Mucosa of stomach (tissue), 1 donor: ENCODE results near the gene PHACTR1.

Experiments
- H3K27me3 ChIP-seq: one replicate; pipeline ENCODE4 v1.7.0; 2013; ENCODE audit warnings: mild to moderate bottlenecking, low read length; ENCODE audit not compliant: control insufficient read depth, insufficient read depth
- H3K36me3 ChIP-seq: one replicate; pipeline ENCODE4 v1.7.0; 2013; ENCODE audit warnings: low read length; ENCODE audit not compliant: control insufficient read depth, insufficient read depth
- H3K4me1 ChIP-seq: one replicate; pipeline ENCODE4 v1.7.0; 2013; ENCODE audit warnings: mild to moderate bottlenecking, low read length; ENCODE audit not compliant: control insufficient read depth, insufficient read depth
- H3K4me3 ChIP-seq: one replicate; pipeline ENCODE4 v1.7.0; 2013; ENCODE audit warnings: low read length
- H3K9ac ChIP-seq: one replicate; pipeline ENCODE4 v1.7.0; 2013; ENCODE audit warnings: mild to moderate bottlenecking, low read length, moderate library complexity
- H3K9me3 ChIP-seq: one replicate; pipeline ENCODE4 v1.7.0; 2013; ENCODE audit warnings: mild to moderate bottlenecking, low read length, moderate library complexity; ENCODE audit not compliant: control insufficient read depth
- donor health status: Pancreatic carcinoma.

Gene PHACTR1

GRCh38 chr6:12898603-12899002 is 182.0 kb downstream of the PHACTR1 start:
- Histone ChIP-seq H3K9ac (no peak overlapping the region), H3K9me3 (no peaks in the 10 kb centered on the region), H3K4me1 (peaks cover 6% of the 10 kb centered on the region), H3K27me3 (no peaks in the 10 kb centered on the region), H3K36me3 (no peaks in the 10 kb centered on the region), H3K4me3 (no peak overlapping the region)

GRCh38 chr6:12899046-12899833 is 182.7 kb downstream of the PHACTR1 start:
- no peak overlapping the region for H3K9ac ChIP-seq
- H3K4me1 ChIP-seq, result no peaks in the 10 kb centered on the region
- no peak overlapping the region for H3K4me3 ChIP-seq
- no peaks in the 10 kb centered on the region for H3K9me3 ChIP-seq
- no peaks in the 10 kb centered on the region for H3K27me3 ChIP-seq
- no peaks in the 10 kb centered on the region for H3K36me3 ChIP-seq

- H3K27me3 ChIP-seq, result no peaks in the 10 kb centered on the region
- no peaks in the 10 kb centered on the region for H3K9me3 ChIP-seq
- no peaks in the 10 kb centered on the region for H3K4me1 ChIP-seq
- H3K36me3 ChIP-seq, result no peaks in the 10 kb centered on the region
- H3K4me3 ChIP-seq, result no peak overlapping the region
- H3K9ac ChIP-seq, result no peak overlapping the region
Observed at GRCh38 chr6:12903246-12903645, 186.7 kb downstream of the PHACTR1 start.

GRCh38 chr6:12909833-12910232 is 193.3 kb downstream of the PHACTR1 start:
- Histone ChIP-seq H3K4me3 (no peak overlapping the region), H3K27me3 (peaks cover 2% of the 10 kb centered on the region), H3K4me1 (no peaks in the 10 kb centered on the region), H3K9me3 (no peaks in the 10 kb centered on the region), H3K36me3 (no peaks in the 10 kb centered on the region), H3K9ac (no peak overlapping the region)

- H3K4me1 ChIP-seq, result no peaks in the 10 kb centered on the region
- H3K27me3 ChIP-seq, result peaks cover 3% of the 10 kb centered on the region
- no peaks in the 10 kb centered on the region for H3K9me3 ChIP-seq
- no peaks in the 10 kb centered on the region for H3K36me3 ChIP-seq
- H3K9ac ChIP-seq, result no peak overlapping the region
- no peak overlapping the region for H3K4me3 ChIP-seq
Observed at GRCh38 chr6:12911427-12911826, 194.9 kb downstream of the PHACTR1 start.

- no peak overlapping the region for H3K4me3 ChIP-seq
- no peak overlapping the region for H3K9ac ChIP-seq
- no peaks in the 10 kb centered on the region for H3K9me3 ChIP-seq
- H3K36me3 ChIP-seq, result no peaks in the 10 kb centered on the region
- H3K4me1 ChIP-seq, result no peaks in the 10 kb centered on the region
- H3K27me3 ChIP-seq, result peaks cover 3% of the 10 kb centered on the region
Observed at GRCh38 chr6:12913201-12913600, 196.6 kb downstream of the PHACTR1 start.

GRCh38 chr6:12916006-12916405 is 199.4 kb downstream of the PHACTR1 start:
- H3K9me3 ChIP-seq, result no peaks in the 10 kb centered on the region

GRCh38 chr6:12916420-12917136 is 200.0 kb downstream of the PHACTR1 start:
- Histone ChIP-seq H3K4me1 (no peaks in the 10 kb centered on the region), H3K4me3 (no peak overlapping the region), H3K36me3 (no peaks in the 10 kb centered on the region), H3K9ac (no peak overlapping the region), H3K27me3 (peaks cover 3% of the 10 kb centered on the region), H3K9me3 (no peaks in the 10 kb centered on the region)

More at GRCh38 chr6:12916006-12916405, 199.4 kb downstream of the PHACTR1 start:
- no peaks in the 10 kb centered on the region for H3K36me3 ChIP-seq
- H3K9ac ChIP-seq, result no peak overlapping the region
- H3K27me3 ChIP-seq, result peaks cover 3% of the 10 kb centered on the region
- H3K4me1 ChIP-seq, result no peaks in the 10 kb centered on the region
- no peak overlapping the region for H3K4me3 ChIP-seq

- Histone ChIP-seq H3K4me3 (no peak overlapping the region), H3K9me3 (no peaks in the 10 kb centered on the region), H3K9ac (no peak overlapping the region), H3K36me3 (no peaks in the 10 kb centered on the region), H3K4me1 (no peaks in the 10 kb centered on the region), H3K27me3 (no peaks in the 10 kb centered on the region)
Observed at GRCh38 chr6:12921467-12921866, 204.9 kb downstream of the PHACTR1 start.

GRCh38 chr6:12923644-12924235 is 207.2 kb downstream of the PHACTR1 start:
- no peak overlapping the region for H3K4me3 ChIP-seq
- H3K9ac ChIP-seq, result no peak overlapping the region
- H3K9me3 ChIP-seq, result no peaks in the 10 kb centered on the region
- H3K4me1 ChIP-seq, result no peaks in the 10 kb centered on the region
- H3K27me3 ChIP-seq, result no peaks in the 10 kb centered on the region
- H3K36me3 ChIP-seq, result no peaks in the 10 kb centered on the region

- H3K36me3 ChIP-seq, result no peaks in the 10 kb centered on the region
- no peak overlapping the region for H3K4me3 ChIP-seq
- H3K27me3 ChIP-seq, result no peaks in the 10 kb centered on the region
- no peaks in the 10 kb centered on the region for H3K4me1 ChIP-seq
- H3K9me3 ChIP-seq, result no peaks in the 10 kb centered on the region
- H3K9ac ChIP-seq, result no peak overlapping the region
Observed at GRCh38 chr6:12924911-12925310, 208.3 kb downstream of the PHACTR1 start.

- Histone ChIP-seq H3K27me3 (no peaks in the 10 kb centered on the region), H3K36me3 (no peaks in the 10 kb centered on the region), H3K9ac (no peak overlapping the region), H3K4me1 (no peaks in the 10 kb centered on the region), H3K9me3 (no peaks in the 10 kb centered on the region), H3K4me3 (no peak overlapping the region)
Observed at GRCh38 chr6:12927746-12928145, 211.2 kb downstream of the PHACTR1 start.
